ENCODE data around the gene RSRC2. TPM values are rescaled to one million over a fixed set of nuclear protein-coding genes. Genes with fewer than 3 reads are reported as not detected.

The RSRC2 gene
- total and polyA plus RNA-seq, 10 of the 15 experiments (the other 5 are each of a cell fraction or from before 2014, with no cell fraction given): 49.8 to 112 (median 60.6) TPM

DNA sequence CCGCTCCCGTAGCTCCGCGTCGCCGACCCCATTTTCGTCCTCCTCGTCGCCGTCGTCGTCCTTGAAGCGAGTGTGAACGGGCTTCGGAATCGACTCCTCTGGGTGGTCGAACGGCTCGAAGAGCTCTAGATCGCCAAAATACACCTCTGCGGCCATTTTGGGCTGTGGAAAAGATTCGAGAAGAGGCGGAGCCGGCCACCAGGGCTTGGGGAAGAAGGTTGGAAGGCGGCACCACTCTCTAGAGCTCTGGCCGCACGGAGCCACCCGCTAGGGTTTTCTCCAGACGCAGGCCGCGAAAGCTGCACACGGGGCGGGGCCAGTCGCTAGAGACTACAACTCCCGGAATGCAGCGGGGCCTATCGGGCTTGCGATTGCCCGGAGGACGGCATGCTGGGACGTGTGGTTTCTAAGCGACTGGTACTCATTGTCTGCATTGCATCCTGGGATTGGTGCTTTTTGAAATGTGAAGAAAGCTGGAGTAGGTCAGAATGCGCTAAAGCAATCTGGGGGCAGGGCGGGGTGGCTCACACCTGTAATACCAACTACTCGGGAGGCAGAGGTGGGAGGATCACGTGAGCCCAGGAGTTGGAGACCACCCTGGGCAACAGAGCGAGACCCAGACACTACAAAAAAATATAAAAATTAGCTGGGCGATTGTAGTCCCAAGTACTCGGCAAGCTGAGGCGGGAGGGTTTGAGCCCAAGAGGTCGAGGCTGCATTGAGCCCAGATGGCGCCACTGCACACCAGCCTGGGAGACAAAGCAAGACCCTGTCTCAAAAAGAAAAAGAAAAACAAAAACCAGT is 25.8 kb downstream of the RSRC2 start, which contains the start of gene ZCCHC8 (continued):
- TF ChIP-seq, protein P1, sequence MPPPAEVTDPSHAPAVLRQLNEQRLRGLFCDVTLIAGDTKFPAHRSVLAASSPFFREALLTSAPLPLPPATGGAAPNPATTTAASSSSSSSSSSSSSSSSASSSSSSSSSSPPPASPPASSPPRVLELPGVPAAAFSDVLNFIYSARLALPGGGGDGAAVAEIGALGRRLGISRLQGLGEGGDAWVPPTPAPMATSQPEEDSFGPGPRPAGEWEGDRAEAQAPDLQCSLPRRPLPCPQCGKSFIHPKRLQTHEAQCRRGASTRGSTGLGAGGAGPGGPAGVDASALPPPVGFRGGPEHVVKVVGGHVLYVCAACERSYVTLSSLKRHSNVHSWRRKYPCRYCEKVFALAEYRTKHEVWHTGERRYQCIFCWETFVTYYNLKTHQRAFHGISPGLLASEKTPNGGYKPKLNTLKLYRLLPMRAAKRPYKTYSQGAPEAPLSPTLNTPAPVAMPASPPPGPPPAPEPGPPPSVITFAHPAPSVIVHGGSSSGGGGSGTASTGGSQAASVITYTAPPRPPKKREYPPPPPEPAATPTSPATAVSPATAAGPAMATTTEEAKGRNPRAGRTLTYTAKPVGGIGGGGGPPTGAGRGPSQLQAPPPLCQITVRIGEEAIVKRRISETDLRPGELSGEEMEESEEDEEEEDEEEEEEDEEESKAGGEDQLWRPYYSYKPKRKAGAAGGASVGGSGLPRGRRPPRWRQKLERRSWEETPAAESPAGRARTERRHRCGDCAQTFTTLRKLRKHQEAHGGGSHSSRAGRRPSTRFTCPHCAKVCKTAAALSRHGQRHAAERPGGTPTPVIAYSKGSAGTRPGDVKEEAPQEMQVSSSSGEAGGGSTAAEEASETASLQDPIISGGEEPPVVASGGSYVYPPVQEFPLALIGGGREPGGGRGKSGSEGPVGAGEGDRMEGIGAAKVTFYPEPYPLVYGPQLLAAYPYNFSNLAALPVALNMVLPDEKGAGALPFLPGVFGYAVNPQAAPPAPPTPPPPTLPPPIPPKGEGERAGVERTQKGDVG (CRISPR knock-in tag; IDR thresholded peaks at IDR 0.05): no peak
- TF ChIP-seq CBX5 (IDR thresholded peaks at IDR 0.05; ENCODE audit: low read depth) (no peak), ZBTB40 (IDR thresholded peaks at IDR 0.05; ENCODE audit: borderline replicate concordance) (peak; percentile 62; the same call in 1 of the 2 replicates), RAD51 (IDR thresholded peaks at IDR 0.05) (peak; percentile 87; the same call in 1 of the 2 replicates), EZH2 (IDR thresholded peaks at IDR 0.05; ENCODE audit: borderline replicate concordance, control insufficient read depth, low read depth, low read length) (no peak), TCF12 (IDR thresholded peaks at IDR 0.05; ENCODE audit: low read depth, low read length) (no peak), IRF4 (IDR thresholded peaks at IDR 0.05; ENCODE audit: low read depth, low read length) (peak; percentile 38; the same call in 1 of the 2 replicates), STAT3 (IDR thresholded peaks at IDR 0.05; ENCODE audit: low read depth, low read length) (no peak), MTA3 (IDR thresholded peaks at IDR 0.05; ENCODE audit: borderline replicate concordance, low read length) (no peak), MXI1 (IDR thresholded peaks at IDR 0.05; ENCODE audit: low read depth, low read length) (peak; percentile 86), RUNX3 (IDR thresholded peaks at IDR 0.05; ENCODE audit: low read length) (peak; percentile 83), SMC3 (IDR thresholded peaks at IDR 0.05; ENCODE audit: borderline replicate concordance, low read length) (no peak), EP300 (IDR thresholded peaks at IDR 0.05; ENCODE audit: borderline replicate concordance in 1 of 2, control insufficient read depth in 1 of 2, low read depth in 2 of 2, low read length in 2 of 2) (0 out of 4 replicates have a peak, but pooled peaks of 1 of the 2 experiments have one; percentile 23), SREBF1 (IDR thresholded peaks at IDR 0.05; ENCODE audit: low read length) (peak; percentile 54; the same call in 1 of the 2 replicates), CREM (IDR thresholded peaks at IDR 0.05; ENCODE audit: low read depth) (peak; percentile 94; the same call in 1 of the 2 replicates), MYC (IDR thresholded peaks at IDR 0.05; ENCODE audit: insufficient read depth, insufficient read length, insufficient replicate concordance, low read length, severe bottlenecking) (no peak), CHD1 (IDR thresholded peaks at IDR 0.05; ENCODE audit: low read depth, low read length) (no peak), POLR2AphosphoS2 (IDR thresholded peaks at IDR 0.05; ENCODE audit: low read depth, low read length) (no peak), JUND (IDR thresholded peaks at IDR 0.05; ENCODE audit: low read depth, low read length) (no peak), HDGF (IDR thresholded peaks at IDR 0.05) (peak; percentile 57; the same call in 1 of the 2 replicates)
- TF ChIP-seq, protein P2, sequence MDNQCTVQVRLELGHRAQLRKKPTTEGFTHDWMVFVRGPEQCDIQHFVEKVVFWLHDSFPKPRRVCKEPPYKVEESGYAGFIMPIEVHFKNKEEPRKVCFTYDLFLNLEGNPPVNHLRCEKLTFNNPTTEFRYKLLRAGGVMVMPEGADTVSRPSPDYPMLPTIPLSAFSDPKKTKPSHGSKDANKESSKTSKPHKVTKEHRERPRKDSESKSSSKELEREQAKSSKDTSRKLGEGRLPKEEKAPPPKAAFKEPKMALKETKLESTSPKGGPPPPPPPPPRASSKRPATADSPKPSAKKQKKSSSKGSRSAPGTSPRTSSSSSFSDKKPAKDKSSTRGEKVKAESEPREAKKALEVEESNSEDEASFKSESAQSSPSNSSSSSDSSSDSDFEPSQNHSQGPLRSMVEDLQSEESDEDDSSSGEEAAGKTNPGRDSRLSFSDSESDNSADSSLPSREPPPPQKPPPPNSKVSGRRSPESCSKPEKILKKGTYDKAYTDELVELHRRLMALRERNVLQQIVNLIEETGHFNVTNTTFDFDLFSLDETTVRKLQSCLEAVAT (IDR thresholded peaks at IDR 0.05): peak; percentile 84
